ENCODE measurements around the gene SPATS2. TPM values are rescaled to one million over a fixed set of nuclear protein-coding genes. Genes with fewer than 3 reads are reported as not detected.

SPATS2 gene
- total and polyA plus RNA-seq, 2 donors (not counting 3 experiments of a cell fraction or from before 2014, with no cell fraction given), result 55.8 to 66.5 TPM

- no peak for TF ChIP-seq JUN (IDR thresholded peaks at IDR 0.05; ENCODE audit: borderline replicate concordance, insufficient read depth, insufficient read length, low read depth)
- TF ChIP-seq POLR2A (IDR thresholded peaks at IDR 0.05; ENCODE audit: low read depth, low read length), result no peak
- no peak for TF ChIP-seq EZH2 (IDR thresholded peaks at IDR 0.05; ENCODE audit: borderline replicate concordance, low read depth, low read length, severe bottlenecking)
- no peak for TF ChIP-seq MAX (IDR thresholded peaks at IDR 0.05; ENCODE audit: insufficient read depth, insufficient read length)
- Histone ChIP-seq H3K9me1 (replicated peaks; ENCODE audit: control insufficient read depth, extremely low read depth, insufficient read depth, low read length) (no peaks in the 10 kb centered on the region), H3K4me3 (replicated peaks in 1 of 3; ENCODE audit: insufficient read depth in 1 of 3, low read depth in 1 of 3, low read length in 3 of 3) (peak overlapping the region; percentile 22 to 59 (median 49)), H2AFZ (ENCODE audit: low read depth, low read length) (peak overlapping the region; percentile 60), H3K4me1 (ENCODE audit: control insufficient read depth, extremely low read depth, insufficient read depth, low read length) (peaks cover 12% of the 10 kb centered on the region), H3K79me2 (ENCODE audit: control insufficient read depth, insufficient read depth, low read length) (peaks cover 11% of the 10 kb centered on the region), H4K20me1 (replicated peaks; ENCODE audit: control insufficient read depth, extremely low read depth, insufficient read depth, low read length) (no peaks in the 10 kb centered on the region), H3K9ac (replicated peaks; ENCODE audit: extremely low read depth, insufficient read depth, low read length) (peak overlapping the region; percentile 73), H3K36me3 (ENCODE audit: control insufficient read depth in 2 of 2, extremely low read depth in 1 of 2, insufficient read depth in 2 of 2, low read length in 2 of 2) (peaks cover 0 to 3% of the 10 kb centered on the region in 2 experiments), H3K9me3 (replicated peaks; ENCODE audit: control insufficient read depth, insufficient read depth, low read length) (no peaks in the 10 kb centered on the region), H3K27ac (ENCODE audit: insufficient read depth, low read depth, low read length) (peak overlapping the region; percentile 6), H3K4me2 (ENCODE audit: insufficient read depth, low read length) (peak overlapping the region; percentile 58), H3K27me3 (ENCODE audit: control insufficient read depth in 2 of 2, insufficient read depth in 2 of 2, low read length in 2 of 2) (no peaks in the 10 kb centered on the region)
- ChIA-PET CTCF (interaction anchor here (1.0 to 4.9 kb wide), 12 partner anchors 10 to 258 kb away, joined by 3 to 43 read pairs (median 6); partner anchors contain the start of gene DNAJC22), POLR2A (interaction anchor here (1.0 to 1.5 kb wide), 4 partner anchors 10 to 54 kb away, joined by 3 to 7 read pairs (median 4); partner anchors contain the start of gene SPATS2)
- dilution Hi-C loops (cut with MboI; ENCODE audit: extremely low pct_ligation_motif_present, low sequenced_read_pairs), result no loop called here
- FAIRE-seq (no peak), DNase-seq (ENCODE audit: low read depth, low spot score) (no peak)
- intact Hi-C loops (cut with micrococcal nuclease), result no loop called here
- BruUV-seq (replicated peaks), result TSS peak; percentile 94
These were observed 44.9 kb upstream of the SPATS2 start for GRCh38 chr12:49322367-49322707.

- H3K9me1 ChIP-seq (replicated peaks; ENCODE audit: control insufficient read depth, extremely low read depth, insufficient read depth, low read length), result no peaks in the 10 kb centered on the region
- H3K79me2 ChIP-seq (ENCODE audit: control insufficient read depth, insufficient read depth, low read length), result peaks cover 11% of the 10 kb centered on the region
- POLR2A ChIA-PET, result interaction anchor here (0.5 to 1.5 kb wide), 6 partner anchors 9 to 54 kb away, joined by 3 to 7 read pairs (median 4); partner anchors contain the start of genes C1QL4 and SPATS2
- CTCF ChIA-PET, result interaction anchor here (0.6 to 4.9 kb wide), 15 partner anchors 9 to 1835 kb away, joined by 3 to 43 read pairs (median 5); partner anchors contain the start of gene DNAJC22
- peak within 1 kb of the TSS; percentile 58 for H3K27ac ChIP-seq (ENCODE audit: insufficient read depth, low read depth, low read length)
- peak within 1 kb of the TSS; percentile 59 to 90 (median 73) for H3K4me3 ChIP-seq (replicated peaks in 1 of 3; ENCODE audit: insufficient read depth in 1 of 3, low read depth in 1 of 3, low read length in 3 of 3)
- H3K36me3 ChIP-seq (ENCODE audit: control insufficient read depth in 2 of 2, extremely low read depth in 1 of 2, insufficient read depth in 2 of 2, low read length in 2 of 2), result peaks cover 0 to 3% of the 10 kb centered on the region in 2 experiments
- H4K20me1 ChIP-seq (replicated peaks; ENCODE audit: control insufficient read depth, extremely low read depth, insufficient read depth, low read length), result no peaks in the 10 kb centered on the region
- TF ChIP-seq POLR2AphosphoS5 (IDR thresholded peaks at IDR 0.05; ENCODE audit: insufficient read depth, low read depth, low read length) (peak; percentile 83), JUN (IDR thresholded peaks at IDR 0.05; ENCODE audit: borderline replicate concordance, insufficient read depth, insufficient read length, low read depth) (no peak), EZH2 (IDR thresholded peaks at IDR 0.05; ENCODE audit: borderline replicate concordance, low read depth, low read length, severe bottlenecking) (no peak), POLR2A (IDR thresholded peaks at IDR 0.05; ENCODE audit: low read depth, low read length) (peak; percentile 52), GATA2 (IDR thresholded peaks at IDR 0.05; ENCODE audit: insufficient read depth, insufficient read length, low read depth, low read length) (no peak)
- H3K4me2 ChIP-seq (ENCODE audit: insufficient read depth, low read length), result peak within 1 kb of the TSS; percentile 96
- H2AFZ ChIP-seq (ENCODE audit: low read depth, low read length), result peak within 1 kb of the TSS; percentile 95
- intact Hi-C loops (cut with micrococcal nuclease), result loop anchor here (1.0 kb wide), 1 partner anchor 19 kb away; no protein-coding TSS in a partner anchor
- no peaks in the 10 kb centered on the region for H3K9me3 ChIP-seq (replicated peaks; ENCODE audit: control insufficient read depth, insufficient read depth, low read length)
- dilution Hi-C loops (cut with MboI; ENCODE audit: extremely low pct_ligation_motif_present, low sequenced_read_pairs), result no loop called here
- FAIRE-seq (peak; percentile 99), DNase-seq (ENCODE audit: low read depth, low spot score) (peak; percentile 99)
- H3K4me1 ChIP-seq (ENCODE audit: control insufficient read depth, extremely low read depth, insufficient read depth, low read length), result peaks cover 12% of the 10 kb centered on the region
- BruUV-seq (replicated peaks), result no TSS peak
- no peaks in the 10 kb centered on the region for H3K27me3 ChIP-seq (ENCODE audit: control insufficient read depth in 2 of 2, insufficient read depth in 2 of 2, low read length in 2 of 2)
- peak within 1 kb of the TSS; percentile 86 for H3K9ac ChIP-seq (replicated peaks; ENCODE audit: extremely low read depth, insufficient read depth, low read length)
These were observed 44.3 kb upstream of the SPATS2 start, which contains the start of gene TROAP for GRCh38 chr12:49322708-49323523. Gene TROAP, plus strand, starts transcription at chr12:49323255. Its CDS starts 354 bp downstream, at chr12:49323609.

Measured in endothelial cell of umbilical vein (primary cell).